GM23338 (cell line): ENCODE measurements around the gene CACNA1C. TPM values are rescaled to one million over a fixed set of nuclear protein-coding genes. Genes with fewer than 3 reads are reported as not detected.

Experiments used
- ATAC-seq: fragments of 200-7000 bp; cut with Tn5 transposase; 3 replicates; pipeline ENCODE4 v1.9.1; 2020
- DNase-seq: peaks from one replicate; pipeline ENCODE4 v3.0.0-alpha.2; 2015; ENCODE audit warnings: low spot score
- H2AFZ ChIP-seq: fragments of 200-600 bp; sonication (generic); 2 replicates; pipeline ENCODE4 v1.8.0; 2016; ENCODE audit warnings: antibody characterized with exemption, mild to moderate bottlenecking, moderate library complexity
- H3F3A ChIP-seq: fragments of 200-600 bp; sonication (generic); replicated peaks from 2 replicates; pipeline ENCODE4 v1.8.0; 2017; ENCODE audit warnings: antibody characterized with exemption, mixed run types, low read depth
- H3K27ac ChIP-seq: fragments of 200-600 bp; sonication (generic); 2 replicates; pipeline ENCODE4 v1.6.1; 2016; ENCODE audit warnings: low read depth
- H3K27me3 ChIP-seq: fragments of 200-600 bp; sonication (generic); 2 replicates; pipeline ENCODE4 v1.8.0; 2016; ENCODE audit warnings: mild to moderate bottlenecking, mixed run types, moderate library complexity; ENCODE audit not compliant: insufficient read depth
- H3K36me3 ChIP-seq: fragments of 200-600 bp; sonication (generic); 2 replicates; pipeline ENCODE4 v1.8.0; 2016; ENCODE audit warnings: mild to moderate bottlenecking; ENCODE audit not compliant: insufficient read depth
- H3K4me1 ChIP-seq: fragments of 200-600 bp; sonication (generic); 2 replicates; pipeline ENCODE4 v1.8.0; 2016; ENCODE audit warnings: mild to moderate bottlenecking, moderate library complexity; ENCODE audit not compliant: insufficient read depth
- H3K4me2 ChIP-seq: fragments of 200-600 bp; sonication (generic); 2 replicates; pipeline ENCODE4 v1.7.1; 2017; ENCODE audit warnings: mixed run types
- H3K4me3 ChIP-seq: fragments of 200-600 bp; sonication (generic); 2 replicates; pipeline ENCODE4 v1.6.1; 2016; ENCODE audit warnings: mixed run types
- H3K79me2 ChIP-seq: fragments of 200-600 bp; sonication (generic); replicated peaks from 2 replicates; pipeline ENCODE4 v1.8.0; 2017; ENCODE audit warnings: mild to moderate bottlenecking; ENCODE audit not compliant: insufficient read depth
- H3K9me2 ChIP-seq: fragments of 200-600 bp; sonication (generic); 2 replicates; pipeline ENCODE4 v1.8.0; 2017; ENCODE audit not compliant: insufficient read depth
- H4K20me1 ChIP-seq: fragments of 200-600 bp; sonication (generic); replicated peaks from 2 replicates; pipeline ENCODE4 v1.8.0; 2017; ENCODE audit warnings: mild to moderate bottlenecking; ENCODE audit not compliant: insufficient read depth
- H3K27ac Mint-ChIP-seq: 2 replicates; pipeline ENCODE4 v1.8.0; 2020; ENCODE audit warnings: inconsistent platforms, mild to moderate bottlenecking, moderate library complexity, mixed read lengths
- H3K27me3 Mint-ChIP-seq: 3 replicates; pipeline ENCODE4 v1.8.0; 2022; ENCODE audit warnings: low read depth, mild to moderate bottlenecking, moderate library complexity, mixed read lengths, inconsistent platforms; ENCODE audit not compliant: insufficient read depth, poor library complexity
- H3K36me3 Mint-ChIP-seq: 3 replicates; pipeline ENCODE4 v1.8.0; 2021; ENCODE audit warnings: low read depth, mild to moderate bottlenecking, inconsistent platforms, moderate library complexity, mixed read lengths
- H3K4me1 Mint-ChIP-seq: 3 replicates; pipeline ENCODE4 v1.8.0; 2020; ENCODE audit warnings: mild to moderate bottlenecking, inconsistent platforms, mixed read lengths
- H3K4me3 Mint-ChIP-seq: 3 replicates; pipeline ENCODE4 v1.8.0; 2021; ENCODE audit warnings: moderate library complexity, mild to moderate bottlenecking, inconsistent platforms, mixed read lengths
- H3K9me3 Mint-ChIP-seq: 3 replicates; pipeline ENCODE4 v1.8.0; 2020; ENCODE audit warnings: moderate library complexity, mild to moderate bottlenecking, inconsistent platforms, mixed read lengths
- JUNB ChIP-seq: IDR thresholded peaks from one replicate; pipeline ENCODE4 v1.6.1; 2016; ENCODE audit warnings: antibody characterized with exemption; ENCODE audit not compliant: unreplicated experiment
- STAT1 ChIP-seq: IDR thresholded peaks from one replicate; pipeline ENCODE4 v1.6.1; 2016; ENCODE audit warnings: antibody characterized with exemption; ENCODE audit not compliant: unreplicated experiment
- ZNF114 ChIP-seq: fragments of 250-450 bp; sonication (Bioruptor Pico); IDR thresholded peaks from 2 replicates; pipeline ENCODE4 v1.5.0; 2020; ENCODE audit warnings: mild to moderate bottlenecking, moderate library complexity
- ZNF331 ChIP-seq: fragments of 250-450 bp; sonication (Bioruptor Pico); IDR thresholded peaks from 2 replicates; pipeline ENCODE4 v1.5.0; 2020; ENCODE audit warnings: low read depth, mild to moderate bottlenecking, moderate library complexity
- polyA plus RNA-seq: library from polyadenylated mRNA; unstranded; fragments of >200 nt; fragmentation: Nextera tagmentation; extraction: Ambion mirVana; gene quantifications from 2 replicates; pipeline ENCODE4 v1.2.1, GENCODE V29; 2016
- total RNA-seq: library from RNA; depleted of rRNA; stranded (reverse); fragments of >200 nt; shearing (Covaris generic); gene quantifications from 2 replicates; pipeline ENCODE4 v1.2.3, GENCODE V29; 2014
- TF ChIP-seq, protein P1 (sequence below): fragments of 250-450 bp; sonication (Bioruptor Pico); IDR thresholded peaks from 2 replicates; pipeline ENCODE4 v1.5.0; 2020; ENCODE audit warnings: mild to moderate bottlenecking, moderate library complexity
- TF ChIP-seq, protein P2 (sequence below), 2 experiments: fragments of 200-600 bp in 1 of 2; sonication (generic) in 1 of 2; conservative IDR thresholded peaks; 2 replicates each; pipeline versions ENCODE4 v1.5.1 to v1.6.1; 2016 to 2017; ENCODE audit warnings: antibody characterized with exemption in 2 of 2, low read depth in 2 of 2, mild to moderate bottlenecking in 2 of 2, moderate library complexity in 1 of 2

The CACNA1C gene
- total and polyA plus RNA-seq, 2 experiments from 2014 or later, result 0.78 to 2.1 TPM

DNA sequence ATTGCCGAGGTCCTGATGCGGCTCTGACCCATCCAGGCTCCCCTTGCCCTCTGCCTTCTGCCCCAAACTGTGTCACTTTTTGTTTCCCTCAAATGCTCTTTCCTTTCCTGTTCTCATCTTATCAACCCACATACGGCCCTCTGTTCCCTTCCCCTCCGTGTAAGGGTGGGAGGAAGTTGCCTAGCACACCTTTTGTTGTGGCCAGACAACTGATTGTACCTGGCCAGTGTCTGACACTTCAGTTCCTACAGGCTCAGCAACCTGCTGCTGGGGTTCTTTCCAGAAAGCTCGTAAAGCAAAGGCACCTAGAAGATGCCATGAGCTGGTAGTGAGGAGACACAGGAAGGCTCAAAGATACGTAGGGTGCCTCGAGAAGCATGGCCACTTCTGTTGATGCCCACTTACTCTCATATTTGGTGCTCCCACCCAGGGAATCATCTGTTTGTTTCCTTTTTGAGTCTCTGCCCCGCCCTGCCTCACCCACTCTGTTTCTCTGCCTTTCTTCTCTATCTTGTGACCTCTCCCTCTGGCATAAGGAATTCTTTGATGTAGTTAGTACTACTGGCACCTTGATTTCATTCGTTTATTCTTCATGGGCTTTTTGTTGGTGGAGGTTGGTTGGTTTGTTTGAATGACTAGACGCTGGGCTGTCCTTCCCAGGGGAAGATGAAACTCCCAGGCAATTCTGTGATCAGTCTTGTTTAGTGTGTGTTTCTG, 589.5 kb downstream of the CACNA1C start:
- Histone ChIP-seq H3K4me2 (no peak overlapping the region), H3K79me2 (no peaks in the 10 kb centered on the region), H2AFZ (no peak overlapping the region), H3F3A (no peaks in the 10 kb centered on the region), H3K4me1 (peaks cover 13% of the 10 kb centered on the region; the same call in 1 of the 2 replicates), H3K4me3 (no peak overlapping the region), H3K36me3 (no peaks in the 10 kb centered on the region), H3K27ac (no peak overlapping the region), H3K9me2 (peaks cover 4% of the 10 kb centered on the region; the same call in 1 of the 2 replicates), H3K27me3 (no peaks in the 10 kb centered on the region), H4K20me1 (no peaks in the 10 kb centered on the region)
- TF ChIP-seq, protein P1, sequence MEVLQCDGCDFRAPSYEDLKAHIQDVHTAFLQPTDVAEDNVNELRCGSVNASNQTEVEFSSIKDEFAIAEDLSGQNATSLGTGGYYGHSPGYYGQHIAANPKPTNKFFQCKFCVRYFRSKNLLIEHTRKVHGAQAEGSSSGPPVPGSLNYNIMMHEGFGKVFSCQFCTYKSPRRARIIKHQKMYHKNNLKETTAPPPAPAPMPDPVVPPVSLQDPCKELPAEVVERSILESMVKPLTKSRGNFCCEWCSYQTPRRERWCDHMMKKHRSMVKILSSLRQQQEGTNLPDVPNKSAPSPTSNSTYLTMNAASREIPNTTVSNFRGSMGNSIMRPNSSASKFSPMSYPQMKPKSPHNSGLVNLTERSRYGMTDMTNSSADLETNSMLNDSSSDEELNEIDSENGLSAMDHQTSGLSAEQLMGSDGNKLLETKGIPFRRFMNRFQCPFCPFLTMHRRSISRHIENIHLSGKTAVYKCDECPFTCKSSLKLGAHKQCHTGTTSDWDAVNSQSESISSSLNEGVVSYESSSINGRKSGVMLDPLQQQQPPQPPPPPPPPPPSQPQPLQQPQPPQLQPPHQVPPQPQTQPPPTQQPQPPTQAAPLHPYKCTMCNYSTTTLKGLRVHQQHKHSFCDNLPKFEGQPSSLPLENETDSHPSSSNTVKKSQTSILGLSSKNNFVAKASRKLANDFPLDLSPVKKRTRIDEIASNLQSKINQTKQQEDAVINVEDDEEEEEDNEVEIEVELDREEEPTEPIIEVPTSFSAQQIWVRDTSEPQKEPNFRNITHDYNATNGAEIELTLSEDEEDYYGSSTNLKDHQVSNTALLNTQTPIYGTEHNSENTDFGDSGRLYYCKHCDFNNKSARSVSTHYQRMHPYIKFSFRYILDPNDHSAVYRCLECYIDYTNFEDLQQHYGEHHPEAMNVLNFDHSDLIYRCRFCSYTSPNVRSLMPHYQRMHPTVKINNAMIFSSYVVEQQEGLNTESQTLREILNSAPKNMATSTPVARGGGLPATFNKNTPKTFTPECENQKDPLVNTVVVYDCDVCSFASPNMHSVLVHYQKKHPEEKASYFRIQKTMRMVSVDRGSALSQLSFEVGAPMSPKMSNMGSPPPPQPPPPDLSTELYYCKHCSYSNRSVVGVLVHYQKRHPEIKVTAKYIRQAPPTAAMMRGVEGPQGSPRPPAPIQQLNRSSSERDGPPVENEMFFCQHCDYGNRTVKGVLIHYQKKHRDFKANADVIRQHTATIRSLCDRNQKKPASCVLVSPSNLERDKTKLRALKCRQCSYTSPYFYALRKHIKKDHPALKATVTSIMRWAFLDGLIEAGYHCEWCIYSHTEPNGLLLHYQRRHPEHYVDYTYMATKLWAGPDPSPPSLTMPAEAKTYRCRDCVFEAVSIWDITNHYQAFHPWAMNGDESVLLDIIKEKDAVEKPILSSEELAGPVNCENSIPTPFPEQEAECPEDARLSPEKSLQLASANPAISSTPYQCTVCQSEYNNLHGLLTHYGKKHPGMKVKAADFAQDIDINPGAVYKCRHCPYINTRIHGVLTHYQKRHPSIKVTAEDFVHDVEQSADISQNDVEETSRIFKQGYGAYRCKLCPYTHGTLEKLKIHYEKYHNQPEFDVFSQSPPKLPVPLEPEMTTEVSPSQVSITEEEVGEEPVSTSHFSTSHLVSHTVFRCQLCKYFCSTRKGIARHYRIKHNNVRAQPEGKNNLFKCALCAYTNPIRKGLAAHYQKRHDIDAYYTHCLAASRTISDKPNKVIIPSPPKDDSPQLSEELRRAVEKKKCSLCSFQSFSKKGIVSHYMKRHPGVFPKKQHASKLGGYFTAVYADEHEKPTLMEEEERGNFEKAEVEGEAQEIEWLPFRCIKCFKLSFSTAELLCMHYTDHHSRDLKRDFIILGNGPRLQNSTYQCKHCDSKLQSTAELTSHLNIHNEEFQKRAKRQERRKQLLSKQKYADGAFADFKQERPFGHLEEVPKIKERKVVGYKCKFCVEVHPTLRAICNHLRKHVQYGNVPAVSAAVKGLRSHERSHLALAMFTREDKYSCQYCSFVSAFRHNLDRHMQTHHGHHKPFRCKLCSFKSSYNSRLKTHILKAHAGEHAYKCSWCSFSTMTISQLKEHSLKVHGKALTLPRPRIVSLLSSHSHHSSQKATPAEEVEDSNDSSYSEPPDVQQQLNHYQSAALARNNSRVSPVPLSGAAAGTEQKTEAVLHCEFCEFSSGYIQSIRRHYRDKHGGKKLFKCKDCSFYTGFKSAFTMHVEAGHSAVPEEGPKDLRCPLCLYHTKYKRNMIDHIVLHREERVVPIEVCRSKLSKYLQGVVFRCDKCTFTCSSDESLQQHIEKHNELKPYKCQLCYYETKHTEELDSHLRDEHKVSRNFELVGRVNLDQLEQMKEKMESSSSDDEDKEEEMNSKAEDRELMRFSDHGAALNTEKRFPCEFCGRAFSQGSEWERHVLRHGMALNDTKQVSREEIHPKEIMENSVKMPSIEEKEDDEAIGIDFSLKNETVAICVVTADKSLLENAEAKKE (CRISPR knock-in tag), result no peak
- TF ChIP-seq ZNF331 (CRISPR knock-in tag), result no peak
- TF ChIP-seq JUNB, result no peak
- TF ChIP-seq, protein P2, sequence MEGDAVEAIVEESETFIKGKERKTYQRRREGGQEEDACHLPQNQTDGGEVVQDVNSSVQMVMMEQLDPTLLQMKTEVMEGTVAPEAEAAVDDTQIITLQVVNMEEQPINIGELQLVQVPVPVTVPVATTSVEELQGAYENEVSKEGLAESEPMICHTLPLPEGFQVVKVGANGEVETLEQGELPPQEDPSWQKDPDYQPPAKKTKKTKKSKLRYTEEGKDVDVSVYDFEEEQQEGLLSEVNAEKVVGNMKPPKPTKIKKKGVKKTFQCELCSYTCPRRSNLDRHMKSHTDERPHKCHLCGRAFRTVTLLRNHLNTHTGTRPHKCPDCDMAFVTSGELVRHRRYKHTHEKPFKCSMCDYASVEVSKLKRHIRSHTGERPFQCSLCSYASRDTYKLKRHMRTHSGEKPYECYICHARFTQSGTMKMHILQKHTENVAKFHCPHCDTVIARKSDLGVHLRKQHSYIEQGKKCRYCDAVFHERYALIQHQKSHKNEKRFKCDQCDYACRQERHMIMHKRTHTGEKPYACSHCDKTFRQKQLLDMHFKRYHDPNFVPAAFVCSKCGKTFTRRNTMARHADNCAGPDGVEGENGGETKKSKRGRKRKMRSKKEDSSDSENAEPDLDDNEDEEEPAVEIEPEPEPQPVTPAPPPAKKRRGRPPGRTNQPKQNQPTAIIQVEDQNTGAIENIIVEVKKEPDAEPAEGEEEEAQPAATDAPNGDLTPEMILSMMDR (conservative IDR thresholded peaks at IDR 0.05; ENCODE audit: low read depth in 2 of 2), result no peak
- no peak for TF ChIP-seq ZNF114
- no peak for TF ChIP-seq STAT1
- DNase-seq (no peak), ATAC-seq (no peak)
- H3K4me1 Mint-ChIP-seq, result peaks cover 35% of the 10 kb centered on the region
- H3K36me3 Mint-ChIP-seq, result no peaks in the 10 kb centered on the region
- no peaks in the 10 kb centered on the region; the same call in 2 of the 3 replicates for H3K9me3 Mint-ChIP-seq
- no peak overlapping the region for H3K27ac Mint-ChIP-seq
- no peaks in the 10 kb centered on the region for H3K27me3 Mint-ChIP-seq
- no peak overlapping the region for H3K4me3 Mint-ChIP-seq
